Osteocyte (in vitro differentiated cells): ENCODE data around the gene FHIT. TPM values are rescaled to one million over a fixed set of nuclear protein-coding genes. Genes with fewer than 3 reads are reported as not detected.

ENCODE experiments used
- DNase-seq: peaks from one replicate; pipeline ENCODE4 v3.0.0; 2021; ENCODE audit warnings: mixed read lengths; ENCODE audit not compliant: unreplicated experiment; ENCODE audit errors: extremely low spot score
- H3K27ac Mint-ChIP-seq: one replicate; pipeline ENCODE4 v1.8.0; 2021; ENCODE audit warnings: mild to moderate bottlenecking, mixed read lengths; ENCODE audit not compliant: unreplicated experiment
- H3K27me3 Mint-ChIP-seq: one replicate; pipeline ENCODE4 v1.8.0; 2021; ENCODE audit warnings: mixed read lengths; ENCODE audit not compliant: unreplicated experiment
- H3K36me3 Mint-ChIP-seq: one replicate; pipeline ENCODE4 v1.8.0; 2021; ENCODE audit warnings: mixed read lengths; ENCODE audit not compliant: unreplicated experiment
- H3K4me1 Mint-ChIP-seq: one replicate; pipeline ENCODE4 v1.8.0; 2021; ENCODE audit warnings: mixed read lengths; ENCODE audit not compliant: unreplicated experiment
- H3K4me3 Mint-ChIP-seq: one replicate; pipeline ENCODE4 v1.8.0; 2021; ENCODE audit warnings: mild to moderate bottlenecking, moderate library complexity, mixed read lengths; ENCODE audit not compliant: unreplicated experiment
- H3K9me3 Mint-ChIP-seq: one replicate; pipeline ENCODE4 v1.8.0; 2021; ENCODE audit warnings: mixed read lengths; ENCODE audit not compliant: unreplicated experiment
- total RNA-seq: library from RNA; stranded (reverse); gene quantifications from 2 replicates; pipeline ENCODE4 v1.2.1, GENCODE V29; 2021
- TF ChIP-seq, protein P1 (sequence below): fragments of 200-600 bp; sonication (generic); IDR thresholded peaks from 2 replicates; pipeline ENCODE4 v1.5.0; 2021; ENCODE audit warnings: antibody characterized with exemption, mild to moderate bottlenecking, moderate library complexity

Gene FHIT
- total RNA-seq, 1 donor from 2014 or later: 2.3 TPM

DNA sequence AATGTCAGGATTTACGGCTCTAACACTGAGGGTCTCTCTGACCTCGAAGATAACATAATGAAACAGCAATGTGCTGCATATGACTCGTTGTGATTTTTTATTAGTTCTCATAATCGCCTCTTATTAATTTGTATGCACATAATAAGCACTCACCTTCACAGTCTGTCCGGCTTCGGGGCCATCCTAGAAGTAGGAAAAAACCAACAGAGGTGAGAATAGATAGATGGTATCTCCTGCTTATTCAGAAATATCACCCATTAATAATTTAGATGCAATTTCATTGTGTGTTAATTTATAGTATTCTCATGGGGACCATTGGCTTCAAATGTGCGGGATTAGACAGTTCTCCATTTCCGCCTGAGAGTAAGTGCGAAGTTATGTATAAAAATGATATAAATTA is 1240.0 kb downstream of the FHIT start:
- Mint-ChIP-seq H3K36me3 (no peaks in the 10 kb centered on the region), H3K4me3 (no peak overlapping the region), H3K4me1 (no peaks in the 10 kb centered on the region), H3K27ac (no peak overlapping the region), H3K9me3 (no peaks in the 10 kb centered on the region), H3K27me3 (peaks cover 4% of the 10 kb centered on the region)
- TF ChIP-seq, protein P1, sequence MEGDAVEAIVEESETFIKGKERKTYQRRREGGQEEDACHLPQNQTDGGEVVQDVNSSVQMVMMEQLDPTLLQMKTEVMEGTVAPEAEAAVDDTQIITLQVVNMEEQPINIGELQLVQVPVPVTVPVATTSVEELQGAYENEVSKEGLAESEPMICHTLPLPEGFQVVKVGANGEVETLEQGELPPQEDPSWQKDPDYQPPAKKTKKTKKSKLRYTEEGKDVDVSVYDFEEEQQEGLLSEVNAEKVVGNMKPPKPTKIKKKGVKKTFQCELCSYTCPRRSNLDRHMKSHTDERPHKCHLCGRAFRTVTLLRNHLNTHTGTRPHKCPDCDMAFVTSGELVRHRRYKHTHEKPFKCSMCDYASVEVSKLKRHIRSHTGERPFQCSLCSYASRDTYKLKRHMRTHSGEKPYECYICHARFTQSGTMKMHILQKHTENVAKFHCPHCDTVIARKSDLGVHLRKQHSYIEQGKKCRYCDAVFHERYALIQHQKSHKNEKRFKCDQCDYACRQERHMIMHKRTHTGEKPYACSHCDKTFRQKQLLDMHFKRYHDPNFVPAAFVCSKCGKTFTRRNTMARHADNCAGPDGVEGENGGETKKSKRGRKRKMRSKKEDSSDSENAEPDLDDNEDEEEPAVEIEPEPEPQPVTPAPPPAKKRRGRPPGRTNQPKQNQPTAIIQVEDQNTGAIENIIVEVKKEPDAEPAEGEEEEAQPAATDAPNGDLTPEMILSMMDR: no peak
- no peak for DNase-seq

DNA sequence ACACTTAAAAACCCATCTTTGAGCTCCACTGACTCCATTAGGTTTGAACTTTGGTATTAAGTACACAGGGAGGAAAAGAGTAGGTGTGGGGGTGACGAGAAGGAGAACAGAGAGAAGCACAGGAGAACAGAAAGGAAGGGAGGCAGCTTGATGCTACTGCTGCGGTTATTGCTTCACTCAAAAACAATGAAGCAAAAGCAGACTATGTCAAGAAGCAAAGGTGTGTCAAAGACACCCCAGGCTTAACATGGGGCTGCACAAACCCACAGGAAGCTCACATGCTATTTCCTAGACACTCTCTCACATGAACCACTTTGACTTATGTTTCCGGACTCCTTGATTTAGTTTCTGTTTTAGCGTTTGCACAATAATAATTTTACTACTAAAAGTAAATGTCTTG is 1240.5 kb downstream of the FHIT start:
- Mint-ChIP-seq H3K27ac (no peak overlapping the region), H3K27me3 (peaks cover 4% of the 10 kb centered on the region), H3K4me3 (no peak overlapping the region), H3K4me1 (no peaks in the 10 kb centered on the region), H3K9me3 (no peaks in the 10 kb centered on the region), H3K36me3 (no peaks in the 10 kb centered on the region)
- TF ChIP-seq, protein P1: no peak
- no peak for DNase-seq

DNA sequence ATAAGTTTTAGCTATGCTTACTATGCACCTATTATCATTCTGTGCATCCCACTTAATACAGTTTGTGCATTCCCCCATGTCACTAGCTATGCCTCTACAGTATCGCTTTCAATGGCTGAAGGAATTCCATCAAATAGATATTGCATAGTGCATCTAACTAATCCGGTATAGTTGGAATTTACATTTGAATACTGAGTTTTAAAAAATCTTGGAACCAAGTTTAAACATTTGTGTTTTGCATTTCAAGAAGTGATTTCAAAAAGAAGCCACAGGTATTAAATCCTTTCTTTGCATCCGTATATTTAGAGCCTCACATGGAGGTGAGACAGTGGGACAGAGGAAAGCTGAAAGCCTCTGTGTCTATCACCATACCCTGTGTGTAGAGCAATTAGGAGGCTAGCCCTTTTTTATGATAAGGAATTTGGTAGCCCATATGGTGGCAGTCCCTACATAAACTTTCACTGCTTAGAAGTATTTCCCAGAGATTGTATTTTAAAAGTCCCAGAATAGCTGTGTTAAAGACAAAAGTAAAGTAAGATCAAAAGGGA is 1241.2 kb downstream of the FHIT start:
- TF ChIP-seq, protein P1: no peak
- peaks cover 4% of the 10 kb centered on the region for H3K27me3 Mint-ChIP-seq
- H3K4me3 Mint-ChIP-seq: no peak overlapping the region
- no peak overlapping the region for H3K27ac Mint-ChIP-seq
- no peak for DNase-seq
- no peaks in the 10 kb centered on the region for H3K9me3 Mint-ChIP-seq
- no peaks in the 10 kb centered on the region for H3K36me3 Mint-ChIP-seq
- no peaks in the 10 kb centered on the region for H3K4me1 Mint-ChIP-seq

DNA sequence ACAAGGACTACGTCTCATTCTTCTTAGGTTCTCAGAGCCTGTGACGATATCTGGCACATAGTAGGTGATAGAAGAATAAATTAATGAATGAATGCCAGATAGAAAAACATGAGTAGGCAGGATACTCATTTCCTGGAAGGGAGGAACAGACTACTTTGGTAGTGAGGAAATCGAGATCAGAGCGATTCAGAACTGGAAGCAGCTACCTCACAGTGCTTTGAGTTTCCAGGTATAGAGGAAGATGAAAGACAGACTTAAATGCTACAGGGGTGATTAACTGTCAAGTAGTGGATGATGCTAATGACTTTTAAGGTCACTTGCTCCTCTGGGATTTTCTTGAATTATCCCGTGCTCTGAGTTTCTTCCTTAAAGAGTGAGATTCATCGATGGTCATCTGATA is 1249.9 kb downstream of the FHIT start:
- Mint-ChIP-seq H3K27ac (no peak overlapping the region), H3K27me3 (no peaks in the 10 kb centered on the region), H3K36me3 (no peaks in the 10 kb centered on the region), H3K9me3 (no peaks in the 10 kb centered on the region), H3K4me3 (no peak overlapping the region), H3K4me1 (peaks cover 2% of the 10 kb centered on the region)
- DNase-seq: no peak
- TF ChIP-seq, protein P1: no peak

DNA sequence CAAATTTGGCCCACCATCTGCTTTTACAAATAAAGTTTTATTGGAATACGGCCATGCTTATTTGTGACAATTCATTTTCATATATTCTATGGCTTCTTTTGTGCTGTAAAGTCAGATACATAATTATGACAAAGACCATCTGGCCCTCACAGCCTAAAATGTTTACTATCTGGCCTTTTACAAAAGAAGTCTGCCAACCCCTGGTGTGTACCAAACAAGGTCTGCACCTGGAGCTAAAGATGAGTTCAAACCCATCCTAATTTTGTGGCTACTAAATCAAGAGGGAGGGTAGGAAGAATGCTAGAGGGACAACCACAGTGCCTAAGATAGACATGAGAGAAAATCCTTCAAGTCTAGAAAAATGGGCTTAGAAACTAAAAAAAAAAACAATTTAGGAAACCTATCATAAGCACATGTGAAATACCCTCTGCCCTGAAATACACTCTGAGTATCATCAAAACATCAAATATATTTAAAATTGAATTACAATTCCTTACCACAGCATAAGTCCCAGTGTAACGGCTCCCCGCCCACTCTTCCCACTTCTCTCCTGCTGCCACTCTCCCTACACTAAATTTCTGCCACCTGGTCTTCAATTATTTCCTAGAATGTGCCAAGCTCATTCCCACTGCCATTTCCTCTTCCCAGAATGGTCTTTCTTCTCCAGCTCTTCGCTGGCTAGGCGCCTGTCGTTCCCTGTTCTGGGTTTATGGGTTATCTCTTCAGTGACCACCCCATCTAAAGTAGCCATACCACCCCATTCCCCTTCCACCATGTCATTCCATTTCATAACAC is 1250.7 kb downstream of the FHIT start:
- Mint-ChIP-seq H3K4me3 (no peak overlapping the region), H3K27me3 (no peaks in the 10 kb centered on the region), H3K9me3 (no peaks in the 10 kb centered on the region), H3K27ac (no peak overlapping the region), H3K36me3 (no peaks in the 10 kb centered on the region), H3K4me1 (peaks cover 6% of the 10 kb centered on the region)
- DNase-seq: no peak
- TF ChIP-seq, protein P1: no peak
